ENCODE measurements around the gene WWTR1. TPM values are rescaled to one million over a fixed set of nuclear protein-coding genes. Genes with fewer than 3 reads are reported as not detected.

WWTR1 gene
- total RNA-seq, 1 experiment from 2014 or later: 24.4 TPM

GRCh38 chr3:149702691-149703441 lies 45.0 kb upstream of the WWTR1 start:
- H2BK5ac ChIP-seq (ENCODE audit: insufficient read length, low read length): no peak overlapping the region
- no peak for TF ChIP-seq CTCF (conservative IDR thresholded peaks at IDR 0.05)
- no peak overlapping the region for H3K23ac ChIP-seq (ENCODE audit: insufficient read length, low read depth, low read length)
- H4K91ac ChIP-seq (ENCODE audit: insufficient read length, low read depth, low read length): no peak overlapping the region
- H3K4ac ChIP-seq (ENCODE audit: low read depth, low read length): no peak overlapping the region
- H3K18ac ChIP-seq (ENCODE audit: insufficient read length, low read depth, low read length): no peak overlapping the region
- no peak overlapping the region for H3K27ac ChIP-seq (ENCODE audit: insufficient read length, low read depth, low read length)
- Mint-ChIP-seq H3K4me1 (peaks cover 11 to 14% of the 10 kb centered on the region in 2 experiments), H3K27me3 (ENCODE audit: low read depth) (no peaks in the 10 kb centered on the region; the same call in 1 of the 2 replicates), H3K4me3 (no peak overlapping the region), H3K9me3 (peaks cover 18 to 20% of the 10 kb centered on the region in 2 experiments), H3K27ac (no peak overlapping the region), H3K36me3 (ENCODE audit: insufficient read depth in 1 of 3, low read depth in 3 of 3) (peaks cover 9 to 17% (median 16%) of the 10 kb centered on the region in 3 experiments)
- no peak overlapping the region for H2BK120ac ChIP-seq (ENCODE audit: low read depth, low read length, poor library complexity, severe bottlenecking)
- H2AK5ac ChIP-seq (ENCODE audit: insufficient read length, low read length): no peak overlapping the region
- no peak overlapping the region for H3K56ac ChIP-seq (ENCODE audit: insufficient read length, low read depth, low read length)
- H3K9me3 ChIP-seq (ENCODE audit: control insufficient read depth, low read depth, low read length): peaks cover 11% of the 10 kb centered on the region
- H4K8ac ChIP-seq (replicated peaks; ENCODE audit: insufficient read length, low read depth, low read length): no peak overlapping the region
- no peak overlapping the region for H2BK12ac ChIP-seq (ENCODE audit: insufficient read length, low read depth, low read length)
- no peaks in the 10 kb centered on the region for H3K79me1 ChIP-seq (ENCODE audit: insufficient read depth, low read depth, low read length, poor library complexity, severe bottlenecking)
- no peaks in the 10 kb centered on the region for H3K27me3 ChIP-seq (ENCODE audit: insufficient read depth, low read length)
- H3K4me1 ChIP-seq (ENCODE audit: insufficient read depth, low read length): 0 out of 2 replicates have a peak, but pooled peaks cover 2% of the 10 kb centered on the region
- DNase-seq: no peak
- H3K9ac ChIP-seq (ENCODE audit: extremely low read depth, insufficient read length, low read length): no peak overlapping the region
- H3K79me2 ChIP-seq (ENCODE audit: insufficient read depth, low read length): no peaks in the 10 kb centered on the region
- no CpG with 5 or more reads among the region's 4 CpGs for WGBS (ENCODE audit: extremely low coverage, insufficient read length, low lambda C conversion rate)
- no peak overlapping the region for H3T11ph ChIP-seq (ENCODE audit: low read length)
- no peak overlapping the region for H3K4me2 ChIP-seq (ENCODE audit: insufficient read depth, insufficient read length, low read length)
- H2AFZ ChIP-seq (ENCODE audit: low read length): no peak overlapping the region
- no peaks in the 10 kb centered on the region for H3K23me2 ChIP-seq (ENCODE audit: insufficient read length, low read depth, low read length, poor library complexity, severe bottlenecking)
- no peak overlapping the region for H2BK15ac ChIP-seq (ENCODE audit: low read depth, low read length)
- H3K14ac ChIP-seq (ENCODE audit: insufficient read depth, low read length): no peak overlapping the region
- no peak overlapping the region for H2BK20ac ChIP-seq (ENCODE audit: low read depth, low read length, poor library complexity, severe bottlenecking)
- no peaks in the 10 kb centered on the region for H4K20me1 ChIP-seq (ENCODE audit: control insufficient read depth, insufficient read depth, insufficient read length)
- no peak overlapping the region for H4K5ac ChIP-seq (ENCODE audit: insufficient read length, low read depth, low read length)
